B cell (primary cell): Measurements from ENCODE around the gene HMOX1. TPM values are rescaled to one million over a fixed set of nuclear protein-coding genes. Genes with fewer than 3 reads are reported as not detected.

Source experiments
- ATAC-seq: fragments of 200-7000 bp; cut with Tn5 transposase; one replicate; pipeline ENCODE4 v1.10.0; 2021; ENCODE audit warnings: low read depth, mild to moderate bottlenecking, moderate number of reproducible peaks, moderate library complexity
- CTCF ChIA-PET: fragments of 350-600 bp; sonication (Branson Sonifier 250); formaldehyde crosslinking; loops from one replicate; lab custom pipeline; 2021; ENCODE audit warnings: antibody characterized with exemption, inconsistent platforms; lab: Charles Lee
- POLR2A ChIA-PET: fragments of 350-600 bp; sonication (Branson Sonifier 250); formaldehyde crosslinking; loops from one replicate; lab custom pipeline; 2021; ENCODE audit warnings: antibody characterized with exemption; lab: Charles Lee
- DNase-seq: peaks from one replicate; pipeline ENCODE4 v3.0.0; 2013
- H2AFZ ChIP-seq: 2 replicates; pipeline ENCODE4 v1.6.1; 2012; ENCODE audit warnings: mild to moderate bottlenecking, low read depth, low read length; ENCODE audit not compliant: insufficient read depth, poor library complexity, severe bottlenecking
- H3K27ac ChIP-seq, 2 donors: 1 replicate in 1 of 2; 2 replicates in 1 of 2; pipeline ENCODE4 v1.5.1; 2012 to 2013; ENCODE audit warnings: low read length in 2 of 2, mild to moderate bottlenecking in 2 of 2, moderate library complexity in 1 of 2
- H3K27me3 ChIP-seq, 4 experiments: fragments of 200-600 bp in 1 of 4; sonication (generic) in 1 of 4; replicated peaks in 1 of 4; 1 replicate in 2 of 4; 2 replicates in 2 of 4; pipeline versions ENCODE4 v1.6.1 to v1.7.0; 2013 to 2016; ENCODE audit warnings: low read length in 3 of 4, mild to moderate bottlenecking in 2 of 4, mixed read lengths in 1 of 4, moderate library complexity in 1 of 4; ENCODE audit not compliant: insufficient read depth in 4 of 4, control insufficient read depth in 3 of 4; ENCODE audit errors: control extremely low read depth in 1 of 4
- H3K36me3 ChIP-seq, 2 experiments: replicated peaks in 1 of 2; 1 replicate in 1 of 2; 2 replicates in 1 of 2; pipeline versions ENCODE4 v1.6.1 to v1.7.1; 2013; ENCODE audit warnings: low read length in 1 of 2; ENCODE audit not compliant: insufficient read depth in 2 of 2, control insufficient read depth in 1 of 2; ENCODE audit errors: control extremely low read depth in 1 of 2, extremely low read depth in 1 of 2
- H3K4me1 ChIP-seq, 2 donors: fragments of 200-600 bp in 1 of 2; sonication (generic) in 1 of 2; 1 replicate in 1 of 2; 2 replicates in 1 of 2; pipeline versions ENCODE4 v1.5.1 to v1.6.1; 2013 to 2017; ENCODE audit warnings: low read length in 2 of 2; ENCODE audit not compliant: control insufficient read depth in 2 of 2, insufficient read depth in 2 of 2
- H3K4me2 ChIP-seq: replicated peaks from 2 replicates; pipeline ENCODE3; 2012; ENCODE audit warnings: mild to moderate bottlenecking, low read depth, low read length; ENCODE audit not compliant: poor library complexity, severe bottlenecking
- H3K4me3 ChIP-seq, 5 experiments: fragments of 200-600 bp in 1 of 5; sonication (generic) in 1 of 5; 1 replicate in 3 of 5; 2 replicates in 2 of 5; pipeline versions ENCODE4 v1.5.1 to v1.7.0; 2011 to 2016; ENCODE audit warnings: low read length in 4 of 5, mild to moderate bottlenecking in 4 of 5, low read depth in 2 of 5, control low read depth in 1 of 5, moderate library complexity in 1 of 5; ENCODE audit not compliant: insufficient read depth in 1 of 5; ENCODE audit errors: control extremely low read depth in 1 of 5, extremely low read depth in 1 of 5
- H3K79me2 ChIP-seq: fragments of 200-600 bp; sonication (generic); one replicate; pipeline ENCODE4 v1.6.0; 2016; ENCODE audit warnings: low read length; ENCODE audit not compliant: control insufficient read depth, insufficient read depth
- H3K9ac ChIP-seq: fragments of 200-600 bp; sonication (generic); 2 replicates; pipeline ENCODE4 v1.6.1; 2017; ENCODE audit warnings: mild to moderate bottlenecking, low read length, moderate library complexity
- H3K9me3 ChIP-seq, 3 donors: one replicate each; pipeline versions ENCODE4 v1.6.1 to v1.7.1; 2013; ENCODE audit warnings: low read length in 2 of 3; ENCODE audit not compliant: control insufficient read depth in 2 of 3, insufficient read depth in 1 of 3; ENCODE audit errors: control extremely low read depth in 1 of 3
- H4K20me1 ChIP-seq: 2 replicates; pipeline ENCODE4 v1.6.0; 2012; ENCODE audit warnings: mild to moderate bottlenecking, low read length; ENCODE audit not compliant: insufficient read depth, control insufficient read depth, poor library complexity, severe bottlenecking
- H3K27ac Mint-ChIP-seq: one replicate; pipeline ENCODE4 v1.8.0; 2021; ENCODE audit warnings: mixed read lengths
- H3K27me3 Mint-ChIP-seq: one replicate; pipeline ENCODE4 v1.8.0; 2021; ENCODE audit warnings: mixed read lengths
- H3K4me1 Mint-ChIP-seq: one replicate; pipeline ENCODE4 v1.8.0; 2021; ENCODE audit warnings: mixed read lengths
- H3K4me3 Mint-ChIP-seq: one replicate; pipeline ENCODE4 v1.8.0; 2021; ENCODE audit warnings: mixed read lengths
- H3K9me3 Mint-ChIP-seq: one replicate; pipeline ENCODE4 v1.8.0; 2022; ENCODE audit warnings: mixed read lengths; ENCODE audit not compliant: insufficient read depth
- CTCF ChIP-seq: fragments of 200-600 bp; IDR thresholded peaks from one replicate; pipeline ENCODE4 v1.8.0; 2022; ENCODE audit warnings: antibody characterized with exemption, mild to moderate bottlenecking
- EZH2 ChIP-seq: IDR thresholded peaks from 2 replicates; pipeline ENCODE4 v1.6.1; 2012; ENCODE audit warnings: borderline replicate concordance, low read depth, mild to moderate bottlenecking, moderate library complexity, low read length; ENCODE audit not compliant: insufficient read depth, poor library complexity, severe bottlenecking
- WGBS: methylation state at CpG from one replicate; pipeline ENCODE4 v1.1.5; 2013; ENCODE audit warnings: missing lambda C conversion rate; ENCODE audit not compliant: insufficient coverage; 5-methylcytosine and 5-hydroxymethylcytosine counted together
- intact Hi-C: fragments of 100-400 bp; cut with micrococcal nuclease; formaldehyde crosslinking; loops from one replicate; pipeline ENCODE4 v1.10.0; 2022
- polyA plus RNA-seq: library from polyadenylated mRNA; depleted of rRNA; stranded (reverse); fragments of >200 nt; gene quantifications from 2 replicates; pipeline ENCODE4 v1.2.3, GENCODE V29; 2012
- total RNA-seq, 2 donors: library from RNA; stranded (reverse); fragments of 120-200 nt in 1 of 2; gene quantifications; 1 replicate in 1 of 2; 2 replicates in 1 of 2; pipeline versions ENCODE4 v1.2.3 to v1.2.4, GENCODE V29; 2013 to 2022

HMOX1 gene
- total and polyA plus RNA-seq, 2 donors (not counting 1 experiment from before 2014, with no cell fraction given), result 9.4 to 21.9 TPM

GRCh38 chr22:35343664-35344550, 37.0 kb upstream of the HMOX1 start:
- ATAC-seq (no peak), DNase-seq (no peak)
- H3K9me3 Mint-ChIP-seq, result no peaks in the 10 kb centered on the region
- intact Hi-C loops, result no loop called here
- H3K9ac ChIP-seq, result no peak overlapping the region
- H2AFZ ChIP-seq, result no peak overlapping the region
- H3K4me1 Mint-ChIP-seq, result peaks cover 17% of the 10 kb centered on the region
- no peaks in the 10 kb centered on the region for H3K27me3 ChIP-seq
- CTCF ChIA-PET, result interaction anchor here (0.9 to 1.2 kb wide), 2 partner anchors 87 to 236 kb away, joined by 3 read pairs; no protein-coding TSS in a partner anchor
- TF ChIP-seq CTCF, result no peak
- TF ChIP-seq EZH2, result no peak
- H3K4me1 ChIP-seq, result peaks cover 0 to 6% of the 10 kb centered on the region in 2 donors
- no peak overlapping the region for H3K4me3 ChIP-seq
- peaks cover 0 to 17% of the 10 kb centered on the region in 2 experiments for H3K36me3 ChIP-seq
- no peak overlapping the region for H3K27ac ChIP-seq
- no peak overlapping the region for H3K4me2 ChIP-seq
- 99% methylated on average over 20 of the region's 26 CpGs for WGBS
- no peaks in the 10 kb centered on the region for H4K20me1 ChIP-seq
- no peaks in the 10 kb centered on the region for H3K9me3 ChIP-seq
- POLR2A ChIA-PET, result interaction anchor here (0.6 kb wide), 1 partner anchor 51 kb away, joined by 17 read pairs; no protein-coding TSS in a partner anchor
- no peak overlapping the region for H3K27ac Mint-ChIP-seq
- H3K27me3 Mint-ChIP-seq, result no peaks in the 10 kb centered on the region
- no peak overlapping the region for H3K4me3 Mint-ChIP-seq
- H3K79me2 ChIP-seq, result no peaks in the 10 kb centered on the region
